Dedifferentiated amniotic fluid mesenchymal stem cell (primary cell): ENCODE data around the gene CD109.
"Not testable (repeated sequence)": the region's sequence is repeated elsewhere in the genome, so short reads cannot be mapped to it uniquely, and the experiment has no call there.

ENCODE experiments used
- DNase-seq: peaks from one replicate; pipeline ENCODE4 v3.0.0-alpha.2; 2016; ENCODE audit errors: extremely low spot score

CD109 gene

GRCh38 chr6:73695619-73696421, at the start of gene CD109:
Gene CD109, plus strand, starts transcription at chr6:73696203. Its CDS starts 13 bp downstream, at chr6:73696216.
- DNase-seq: peak; percentile 35

GRCh38 chr6:73648166-73648565, 47.8 kb upstream of the CD109 start:
- no peak for DNase-seq

DNA sequence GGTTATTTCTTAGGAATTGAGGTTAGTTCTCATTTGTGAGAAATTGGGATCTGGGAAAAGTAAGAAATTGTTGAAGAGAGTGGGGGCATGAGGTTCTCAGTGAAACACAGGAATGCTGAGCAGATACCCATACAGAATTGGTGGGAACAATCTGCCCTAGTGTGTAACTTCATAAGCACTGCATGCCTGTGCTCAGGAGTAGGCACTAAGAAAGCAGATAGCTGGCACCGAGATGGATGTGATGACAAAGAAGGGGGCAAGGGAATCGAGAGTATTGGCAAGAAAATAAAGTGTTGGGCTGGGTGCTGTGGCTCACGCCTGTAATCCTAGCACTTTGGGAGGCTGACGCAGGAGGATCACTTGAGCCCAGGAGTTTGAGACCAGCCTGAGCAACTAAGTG, 46.2 kb upstream of the CD109 start:
- DNase-seq: no peak

- peak; percentile 52 for DNase-seq
These were observed 43.1 kb upstream of the CD109 start for GRCh38 chr6:73652637-73653570.

DNA sequence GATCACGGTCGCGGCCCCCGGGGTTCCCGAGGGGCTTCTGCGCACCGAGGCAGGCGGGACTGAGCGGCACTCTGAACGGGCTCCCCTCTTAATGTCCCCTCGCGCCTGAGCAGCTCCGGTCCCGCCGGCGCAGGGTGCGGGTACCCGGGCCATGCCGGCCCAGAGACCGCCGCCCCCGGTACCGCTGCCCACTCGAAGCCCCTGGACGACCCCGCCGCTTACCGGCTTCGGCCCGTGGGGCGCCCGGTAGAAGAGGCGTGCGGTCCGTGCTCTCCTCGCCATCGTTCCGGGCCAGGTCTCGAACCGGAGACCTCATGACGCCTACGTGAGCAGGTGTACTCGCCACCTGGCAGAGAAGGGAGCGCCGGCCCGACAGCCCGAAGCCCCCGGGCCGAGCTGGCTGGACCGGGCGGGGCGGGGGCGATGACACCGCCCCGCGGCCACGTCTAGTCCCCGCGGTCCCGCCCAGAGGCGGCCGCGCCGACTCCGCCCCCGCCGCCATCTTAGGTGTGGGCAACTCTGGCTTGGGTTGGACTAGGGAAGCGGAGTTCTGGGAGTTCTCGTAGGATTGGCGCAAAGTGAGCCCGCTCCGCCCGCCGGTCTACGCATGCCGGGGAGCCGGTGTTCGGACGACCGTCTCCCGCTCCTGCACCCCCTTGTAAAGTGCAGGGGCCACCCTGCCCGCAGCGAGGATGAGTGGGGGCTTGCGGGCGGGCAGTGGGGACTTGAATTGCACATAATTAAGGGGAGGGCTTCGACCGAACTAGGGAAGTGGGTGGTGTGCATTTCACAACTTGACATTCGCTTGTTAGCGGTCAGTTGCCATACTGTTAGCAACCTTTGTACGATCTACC, 42.2 kb upstream of the CD109 start, which contains the start of gene SLC17A5:
SLC17A5 (minus strand) TSS at position 422 of the 854 bp plus-strand sequence; CDS start at position 316, 106 bp downstream.
- DNase-seq: peak; percentile 94

DNA sequence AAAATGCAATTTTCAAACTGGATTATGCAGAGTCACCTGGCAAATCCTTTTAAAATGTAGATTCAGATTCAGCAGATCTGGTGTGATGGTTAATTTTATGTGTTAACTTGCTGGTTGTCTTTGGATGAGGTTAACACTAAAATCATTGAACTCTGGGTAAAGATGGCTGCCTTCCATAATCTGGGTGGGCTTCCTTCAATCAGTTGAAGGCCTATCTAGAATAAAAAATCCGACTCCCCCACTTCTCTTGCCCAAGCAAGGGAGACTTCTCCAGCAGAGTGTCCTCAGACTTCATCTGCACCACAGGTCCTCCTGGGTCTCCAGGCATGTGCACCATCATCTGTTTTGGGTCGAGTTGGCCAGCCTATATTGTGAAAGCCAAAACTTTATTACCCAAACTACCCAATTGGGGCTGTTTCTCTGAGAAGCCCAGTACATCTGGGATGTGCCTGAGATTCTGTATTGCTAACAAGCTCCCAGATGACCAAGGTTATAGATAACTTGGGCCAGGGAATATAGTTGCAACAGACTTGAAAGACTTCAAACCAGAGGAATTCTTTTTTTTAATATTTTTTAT, 40.6 kb upstream of the CD109 start:
- no peak for DNase-seq

DNA sequence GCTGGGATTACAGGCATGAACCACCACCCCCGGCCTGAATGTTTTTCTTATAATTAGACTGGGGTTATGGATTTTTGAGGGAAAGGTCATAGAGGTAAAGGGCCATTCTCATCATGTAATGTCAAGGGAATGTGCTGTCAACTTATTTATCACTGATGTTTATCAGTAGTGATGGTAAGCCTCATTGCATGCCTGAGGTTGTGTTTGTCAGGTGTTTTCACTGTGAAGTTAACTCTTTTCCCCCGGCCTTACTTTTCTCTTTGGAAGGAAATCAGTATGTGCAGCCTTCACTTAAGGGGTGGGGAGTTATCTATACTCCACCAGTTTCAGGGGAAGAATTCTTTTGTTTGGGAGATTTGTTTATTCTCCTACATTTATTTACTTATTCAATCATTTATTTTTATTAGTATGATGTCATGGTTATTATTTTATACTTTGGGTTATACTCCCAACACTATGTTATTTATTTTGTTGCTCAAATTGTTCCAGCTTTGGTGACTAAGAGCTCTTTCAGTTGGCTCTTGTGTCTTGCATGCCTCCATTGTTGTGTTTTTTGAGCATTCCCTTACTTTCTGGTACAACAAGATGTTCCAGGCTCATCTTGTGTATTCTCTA, 39.4 kb upstream of the CD109 start:
- DNase-seq: no peak

- DNase-seq: no peak
These were observed 38.8 kb upstream of the CD109 start for GRCh38 chr6:73657201-73657600.

DNA sequence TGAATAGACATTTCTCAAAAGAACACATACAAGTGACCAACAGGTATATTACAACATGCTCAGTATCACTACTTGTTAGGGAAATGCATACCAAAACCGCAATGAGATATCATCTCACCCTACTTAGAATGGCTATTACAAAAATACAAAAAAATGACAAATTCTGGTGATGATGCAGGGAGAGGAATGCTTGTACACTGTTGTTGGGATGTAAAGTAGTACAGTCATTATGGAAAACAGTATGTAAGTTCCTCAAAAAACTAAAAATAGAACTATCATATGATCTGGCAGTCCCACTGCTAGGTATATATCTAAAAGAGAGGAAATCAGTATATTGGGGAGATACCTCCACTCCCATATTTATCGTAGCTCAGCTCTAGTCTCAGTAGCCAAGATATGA, 31.3 kb upstream of the CD109 start:
- DNase-seq: no peak

DNA sequence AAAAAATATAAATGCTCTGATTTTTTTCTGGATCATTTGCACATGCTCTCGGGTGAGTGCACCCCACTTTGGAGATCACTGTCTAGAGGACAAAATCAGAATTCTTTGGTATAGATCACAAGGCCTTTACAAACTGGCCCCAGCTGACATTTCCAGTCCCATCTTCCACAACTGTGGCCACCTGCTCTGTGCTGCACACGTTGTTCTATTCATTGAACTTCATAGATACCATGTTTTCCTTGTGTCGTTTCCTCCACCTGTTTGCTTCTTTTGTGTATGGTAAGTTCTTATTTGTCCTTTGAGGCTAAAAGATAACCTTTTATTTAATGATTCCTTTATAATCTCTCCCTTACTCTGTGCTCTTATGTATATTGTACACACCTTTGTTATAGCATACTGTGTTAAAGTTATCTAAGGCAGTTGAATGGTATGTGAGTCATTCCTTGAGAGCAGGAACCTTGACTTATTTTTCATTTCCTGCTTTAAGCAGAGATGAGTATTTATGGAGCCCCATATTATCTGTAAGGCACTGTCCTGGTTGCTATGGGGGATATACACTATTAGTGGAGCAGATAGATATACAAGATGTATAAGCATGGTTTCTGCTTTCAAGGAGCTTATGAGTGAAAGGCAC, 30.2 kb upstream of the CD109 start:
- DNase-seq: no peak

DNA sequence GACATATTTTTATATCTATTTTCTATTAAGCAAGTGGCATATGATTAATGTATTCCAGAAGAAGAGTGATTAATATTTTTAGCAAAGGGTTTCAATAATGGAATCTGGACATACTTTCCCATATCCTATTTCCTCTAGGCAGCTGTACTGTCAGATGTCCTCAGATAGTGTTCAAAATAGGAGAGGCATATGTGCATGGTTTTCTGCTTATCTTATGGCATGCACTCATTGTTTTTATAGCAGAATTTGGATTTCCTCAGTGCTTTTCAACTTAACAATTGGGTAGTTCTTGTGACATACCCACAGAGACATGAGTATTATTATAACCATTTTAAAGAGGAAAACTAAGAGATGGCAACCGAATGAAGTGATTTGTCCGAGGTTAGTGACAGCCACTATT, 29.6 kb upstream of the CD109 start:
- DNase-seq: no peak

GRCh38 chr6:73667798-73668197, 28.2 kb upstream of the CD109 start:
- no peak for DNase-seq

DNA sequence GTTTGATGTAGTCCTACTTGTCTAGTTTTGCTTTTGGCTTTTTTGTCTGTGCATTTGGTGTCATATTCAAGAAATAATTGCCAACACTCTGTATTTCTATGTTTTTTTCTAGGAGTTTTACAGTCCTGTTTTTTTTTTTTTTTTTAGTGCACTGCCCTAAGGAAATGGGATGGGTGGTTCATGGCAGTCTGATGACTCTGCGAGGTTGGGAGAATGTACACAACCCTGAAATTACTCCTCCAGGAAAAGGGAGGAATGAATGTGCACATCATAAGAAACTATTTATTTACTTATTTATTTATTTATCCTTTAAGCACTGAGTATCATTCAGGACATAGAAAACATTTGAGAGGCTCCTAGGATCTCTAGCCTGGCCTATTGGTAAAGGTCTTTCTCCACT, 27.0 kb upstream of the CD109 start:
- DNase-seq: no peak

DNA sequence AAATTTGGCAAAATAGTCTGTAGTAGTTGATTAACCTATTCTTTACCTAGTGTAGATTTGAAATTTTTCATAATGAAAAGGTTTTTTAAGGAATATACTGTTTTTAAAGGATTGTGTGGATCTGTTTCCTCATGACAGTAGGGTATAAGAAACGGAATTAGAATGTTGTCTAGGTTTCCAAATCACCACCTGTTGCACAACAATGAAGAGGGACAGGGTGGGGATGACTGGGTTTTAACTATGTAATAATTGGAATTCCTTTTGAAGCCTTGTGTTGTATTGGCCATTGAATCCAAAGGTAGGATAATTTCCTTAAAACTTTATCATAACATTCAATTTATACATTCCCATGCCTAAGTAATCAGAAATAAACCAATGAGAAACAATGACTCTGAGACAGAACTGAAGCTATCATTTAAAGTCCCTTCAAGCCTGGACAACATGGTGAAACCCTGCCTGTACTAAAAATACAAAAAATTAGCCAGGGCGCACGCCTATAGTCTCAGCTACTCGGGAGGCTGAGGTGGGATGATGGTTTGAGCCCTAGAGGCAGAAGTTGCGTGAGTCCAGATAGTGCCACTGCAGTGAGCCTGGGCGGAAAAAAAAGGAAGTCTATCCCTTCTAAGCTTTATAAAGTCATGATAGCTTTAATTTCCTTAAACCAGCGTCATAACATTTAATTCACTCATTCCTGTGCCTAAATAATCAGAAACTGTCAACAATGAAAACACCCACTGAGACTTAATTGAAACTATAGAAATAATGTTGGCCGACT, 23.9 kb upstream of the CD109 start:
- no peak for DNase-seq

DNA sequence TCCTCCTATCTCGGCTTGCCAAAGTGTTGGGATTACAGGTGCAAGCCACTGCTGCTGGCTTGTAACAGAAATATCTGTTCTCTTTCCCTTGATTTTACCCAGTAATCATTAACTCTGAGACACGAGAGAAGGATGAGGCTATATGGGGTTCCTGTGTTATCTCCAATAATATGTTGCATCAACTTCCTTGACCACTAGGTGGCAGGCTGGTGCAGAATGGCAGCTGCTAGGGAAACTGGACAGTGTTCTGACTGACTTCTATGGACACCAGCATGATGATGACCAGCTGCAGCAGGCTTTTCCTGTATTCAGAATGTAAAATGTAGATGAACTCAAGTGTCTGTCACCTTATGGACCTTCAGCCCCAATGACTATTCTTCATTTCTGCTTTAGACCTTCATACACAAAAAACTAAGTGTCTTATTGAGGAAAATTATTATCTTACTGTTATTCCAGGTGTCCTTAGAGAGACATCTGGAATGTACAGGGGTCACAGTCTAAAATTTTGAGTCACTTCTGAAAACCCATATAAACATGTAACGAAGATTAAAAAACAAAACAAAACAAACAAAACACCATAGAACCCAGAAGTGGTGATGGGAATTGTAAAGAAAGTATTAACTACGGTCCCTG, 20.4 kb upstream of the CD109 start:
- DNase-seq: peak; percentile 84

- DNase-seq: no peak
These were observed 17.0 kb upstream of the CD109 start for GRCh38 chr6:73679009-73679408.

GRCh38 chr6:73679846-73680245, 16.2 kb upstream of the CD109 start:
- DNase-seq: not testable (repeated sequence)

DNA sequence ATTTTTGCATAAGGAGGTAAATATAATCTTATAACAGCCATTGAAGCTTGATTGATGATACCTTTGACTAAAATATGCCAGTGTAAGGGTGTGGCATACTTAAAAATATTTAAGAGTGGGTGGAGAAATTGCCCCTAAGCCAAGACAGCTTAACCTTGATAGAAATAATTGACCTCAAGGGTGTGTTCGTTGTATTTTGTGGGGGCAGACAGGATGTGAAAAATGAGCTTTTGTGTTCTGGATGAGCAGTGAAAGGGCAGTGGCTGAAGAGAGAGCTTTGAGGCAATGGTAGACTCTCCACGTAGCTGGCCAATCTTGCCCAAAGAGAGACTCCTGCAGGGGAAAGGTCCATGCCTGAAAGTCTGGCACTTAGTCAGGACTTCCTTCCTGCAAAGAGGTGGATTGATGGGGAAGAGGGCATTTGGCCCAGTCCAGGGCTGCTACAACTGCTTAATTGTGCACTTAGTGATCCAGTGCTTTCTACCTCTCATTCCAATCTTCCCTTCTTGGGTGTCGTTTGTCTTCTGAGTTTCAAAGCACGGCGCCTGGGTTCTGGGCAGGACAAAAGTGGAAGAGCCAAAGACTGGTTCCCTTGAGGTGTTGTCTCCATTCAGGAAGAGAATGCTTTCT, 15.6 kb upstream of the CD109 start:
- DNase-seq: no peak

DNA sequence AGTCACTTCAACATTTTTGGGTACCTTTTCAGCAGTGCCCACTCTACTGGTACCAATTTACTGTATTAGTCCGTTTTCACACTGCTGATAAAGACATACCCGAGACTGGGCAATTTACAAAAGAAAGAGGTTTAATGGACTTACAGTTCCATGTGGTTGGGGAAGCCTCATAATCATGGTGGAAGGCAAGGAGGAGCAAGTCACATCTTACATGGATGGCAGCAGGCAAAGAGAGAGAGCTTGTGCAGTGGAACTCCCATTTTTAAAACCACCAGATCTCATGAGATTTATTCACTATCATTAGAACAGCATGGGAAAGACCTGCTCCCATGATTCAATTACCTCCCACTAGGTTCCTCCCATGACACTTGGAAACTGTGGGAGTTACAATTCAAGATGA, 12.4 kb upstream of the CD109 start:
- not testable (repeated sequence) for DNase-seq
